CD14-positive monocyte (primary cell): ENCODE results near the gene LACRT. TPM values are rescaled to one million over a fixed set of nuclear protein-coding genes. Genes with fewer than 3 reads are reported as not detected.

Source experiments
- DNase-seq, 3 donors: peaks; one replicate each; pipeline ENCODE4 v3.0.0-alpha.2; 2011 to 2022
- H2AFZ ChIP-seq: 2 replicates; pipeline ENCODE4 v1.6.0; 2012; ENCODE audit warnings: mild to moderate bottlenecking, low read depth, low read length, inconsistent platforms; ENCODE audit not compliant: insufficient read depth, poor library complexity, severe bottlenecking
- H3K27ac ChIP-seq, 2 donors: 1 replicate in 1 of 2; 2 replicates in 1 of 2; pipeline ENCODE4 v1.5.1; 2012 to 2013; ENCODE audit warnings: low read length in 2 of 2, control low read depth in 1 of 2, inconsistent platforms in 1 of 2, low read depth in 1 of 2, mild to moderate bottlenecking in 1 of 2
- H3K27me3 ChIP-seq, 2 donors: one replicate each; pipeline versions ENCODE4 v1.6.0 to v1.6.1; 2011 to 2013; ENCODE audit warnings: low read length in 2 of 2; ENCODE audit not compliant: control insufficient read depth in 2 of 2, insufficient read depth in 2 of 2
- H3K36me3 ChIP-seq, 2 donors: replicated peaks in 1 of 2; 1 replicate in 1 of 2; 2 replicates in 1 of 2; pipeline versions ENCODE4 v1.5.1 to v1.6.1; 2012 to 2013; ENCODE audit warnings: low read length in 2 of 2, control low read depth in 1 of 2, inconsistent platforms in 1 of 2, mild to moderate bottlenecking in 1 of 2; ENCODE audit not compliant: insufficient read depth in 2 of 2, control insufficient read depth in 1 of 2
- H3K4me1 ChIP-seq, 2 donors: 1 replicate in 1 of 2; 2 replicates in 1 of 2; pipeline versions ENCODE4 v1.5.1 to v1.6.1; 2012 to 2013; ENCODE audit warnings: low read length in 2 of 2, control low read depth in 1 of 2, inconsistent platforms in 1 of 2, mild to moderate bottlenecking in 1 of 2, moderate library complexity in 1 of 2; ENCODE audit not compliant: insufficient read depth in 2 of 2, control insufficient read depth in 1 of 2
- H3K4me2 ChIP-seq: replicated peaks from 2 replicates; pipeline ENCODE3; 2012; ENCODE audit warnings: low read length, moderate library complexity, mild to moderate bottlenecking; ENCODE audit not compliant: poor library complexity, severe bottlenecking; ENCODE audit errors: extremely low read depth
- H3K4me3 ChIP-seq, 3 experiments: fragments of 200-600 bp in 1 of 3; sonication (generic) in 1 of 3; replicated peaks in 1 of 3; 1 replicate in 2 of 3; 2 replicates in 1 of 3; pipeline ENCODE4 v1.5.1; 2011 to 2013; ENCODE audit warnings: low read length in 3 of 3, mild to moderate bottlenecking in 3 of 3, control low read depth in 2 of 3, low read depth in 2 of 3, inconsistent platforms in 1 of 3, moderate library complexity in 1 of 3
- H3K79me2 ChIP-seq: 2 replicates; pipeline ENCODE4 v1.6.0; 2012; ENCODE audit warnings: mild to moderate bottlenecking, control low read depth, inconsistent platforms, low read length, moderate library complexity; ENCODE audit not compliant: insufficient read depth
- H3K9ac ChIP-seq: 2 replicates; pipeline ENCODE4 v1.6.0; 2017; ENCODE audit warnings: low read length, mild to moderate bottlenecking; ENCODE audit not compliant: insufficient read depth, poor library complexity, severe bottlenecking
- H3K9me3 ChIP-seq, 2 donors: replicated peaks in 1 of 2; 1 replicate in 1 of 2; 2 replicates in 1 of 2; pipeline versions ENCODE4 v1.5.1 to v1.6.1; 2012 to 2013; ENCODE audit warnings: low read length in 2 of 2, control low read depth in 1 of 2; ENCODE audit not compliant: control insufficient read depth in 1 of 2, insufficient read depth in 1 of 2
- H4K20me1 ChIP-seq: 2 replicates; pipeline ENCODE4 v1.6.0; 2012; ENCODE audit warnings: mild to moderate bottlenecking, low read length, control low read depth, moderate library complexity; ENCODE audit not compliant: insufficient read depth
- H3K27ac Mint-ChIP-seq, 7 donors: one replicate each; pipeline ENCODE4 v1.8.0; 2020; ENCODE audit warnings: mild to moderate bottlenecking in 7 of 7, mixed read lengths in 7 of 7, moderate library complexity in 6 of 7, inconsistent platforms in 2 of 7
- H3K27me3 Mint-ChIP-seq, 3 donors: one replicate each; pipeline ENCODE4 v1.8.0; 2021 to 2022; ENCODE audit warnings: low read depth in 3 of 3, mild to moderate bottlenecking in 3 of 3, mixed read lengths in 3 of 3, moderate library complexity in 3 of 3, inconsistent platforms in 1 of 3
- H3K36me3 Mint-ChIP-seq, 2 donors: one replicate each; pipeline ENCODE4 v1.8.0; 2020; ENCODE audit warnings: mixed read lengths in 2 of 2, inconsistent platforms in 1 of 2, mild to moderate bottlenecking in 1 of 2
- H3K4me1 Mint-ChIP-seq: one replicate; pipeline ENCODE4 v1.8.0; 2020; ENCODE audit warnings: mild to moderate bottlenecking, mixed read lengths
- H3K4me3 Mint-ChIP-seq, 2 donors: one replicate each; pipeline ENCODE4 v1.8.0; 2020; ENCODE audit warnings: mild to moderate bottlenecking in 2 of 2, mixed read lengths in 2 of 2, moderate library complexity in 1 of 2
- H3K9me3 Mint-ChIP-seq, 7 donors: one replicate each; pipeline ENCODE4 v1.8.0; 2020 to 2022; ENCODE audit warnings: mixed read lengths in 7 of 7, mild to moderate bottlenecking in 6 of 7, moderate library complexity in 6 of 7, inconsistent platforms in 2 of 7
- CTCF ChIP-seq: fragments of 200-600 bp; IDR thresholded peaks from one replicate; pipeline ENCODE4 v1.8.0; 2022; ENCODE audit warnings: antibody characterized with exemption, mild to moderate bottlenecking
- WGBS: methylation state at CpG from one replicate; pipeline ENCODE4 v1.1.5; 2013; ENCODE audit warnings: missing lambda C conversion rate; ENCODE audit not compliant: insufficient coverage; 5-methylcytosine and 5-hydroxymethylcytosine counted together
- intact Hi-C, 2 donors: fragments of 100-400 bp; cut with micrococcal nuclease; formaldehyde crosslinking; loops; one replicate each; pipeline versions ENCODE4 v1.15.0 to v1.15.1; 2023
- polyA plus RNA-seq, 3 donors: library from polyadenylated mRNA; depleted of rRNA in 1 of 3; unstranded in 2 of 3; stranded (reverse) in 1 of 3; fragments of 300-500 nt in 2 of 3; fragments of >200 nt in 1 of 3; fragmentation: Illumina TruSeq in 2 of 3; gene quantifications; 1 replicate in 2 of 3; 2 replicates in 1 of 3; pipeline ENCODE4 v1.2.3, GENCODE V29; 2012 to 2021

Gene LACRT
- polyA plus RNA-seq, 3 donors: not detected

- DNase-seq: no peak
- 100% methylated on average over 1 of the region's 2 CpGs for WGBS
- intact Hi-C loops: no loop called here
Observed at GRCh38 chr12:54602661-54603060, 32.0 kb downstream of the LACRT start.

GRCh38 chr12:54601841-54602240 lies 32.9 kb downstream of the LACRT start:
- Mint-ChIP-seq H3K36me3 (no peaks in the 10 kb centered on the region), H3K9me3 (no peaks in the 10 kb centered on the region), H3K27ac (peak overlapping the region in 1 of 7 donors; percentile 13), H3K27me3 (peaks cover 1 to 9% (median 9%) of the 10 kb centered on the region in 3 donors), H3K4me1 (peaks cover 7% of the 10 kb centered on the region), H3K4me3 (no peak overlapping the region)
- Histone ChIP-seq H3K9ac (no peak overlapping the region), H3K27ac (no peak overlapping the region), H3K27me3 (no peaks in the 10 kb centered on the region), H3K4me3 (no peak overlapping the region), H3K4me2 (no peak overlapping the region), H2AFZ (no peak overlapping the region), H4K20me1 (no peaks in the 10 kb centered on the region), H3K79me2 (no peaks in the 10 kb centered on the region), H3K36me3 (no peaks in the 10 kb centered on the region), H3K9me3 (no peaks in the 10 kb centered on the region), H3K4me1 (no peaks in the 10 kb centered on the region)
- WGBS: 91% methylated on average over 2 of the region's 4 CpGs
- no peak for TF ChIP-seq CTCF
- DNase-seq: no peak
- intact Hi-C loops: no loop called here

More at GRCh38 chr12:54602661-54603060, 32.0 kb downstream of the LACRT start:
- Histone ChIP-seq H3K9ac (no peak overlapping the region), H3K4me3 (no peak overlapping the region), H3K4me2 (no peak overlapping the region), H2AFZ (no peak overlapping the region), H3K27ac (no peak overlapping the region), H3K27me3 (no peaks in the 10 kb centered on the region), H3K4me1 (no peaks in the 10 kb centered on the region), H3K9me3 (no peaks in the 10 kb centered on the region), H4K20me1 (no peaks in the 10 kb centered on the region), H3K36me3 (no peaks in the 10 kb centered on the region), H3K79me2 (no peaks in the 10 kb centered on the region)
- Mint-ChIP-seq H3K4me1 (peaks cover 7% of the 10 kb centered on the region), H3K27me3 (peaks cover 3 to 14% (median 9%) of the 10 kb centered on the region in 3 donors), H3K4me3 (no peak overlapping the region), H3K9me3 (no peaks in the 10 kb centered on the region), H3K36me3 (no peaks in the 10 kb centered on the region), H3K27ac (no peak overlapping the region)
- TF ChIP-seq CTCF: no peak
